ENCODE data around the gene SLC38A3.

GRCh38 chr3:50269977-50270413 lies 64.9 kb downstream of the SLC38A3 start:
- no peak for TF ChIP-seq CTCF (IDR thresholded peaks at IDR 0.05; ENCODE audit: low read depth, low read length)
- TF ChIP-seq POLR2A (IDR thresholded peaks at IDR 0.05; ENCODE audit: extremely low read depth, insufficient read length): no peak
- no peak for TF ChIP-seq MYC (IDR thresholded peaks at IDR 0.05; ENCODE audit: low read depth, low read length)

All from NB4 (cell line).